NCI-H1436 treated with DMSO at 0.1 percent for 48 hours (cell line): ENCODE data around the gene AMBP.

Experiments used
- DNase-seq: peaks from one replicate; lab custom pipeline; 2025; lab: John Stamatoyannopoulos, UW

The AMBP gene

GRCh38 chr9:114072184-114073140 lies 5.6 kb downstream of the AMBP start:
- DNase-seq: no peak

- DNase-seq: no peak
Observed at GRCh38 chr9:114071197-114071795, 6.8 kb downstream of the AMBP start.

GRCh38 chr9:114070188-114071103 lies 7.7 kb downstream of the AMBP start:
- DNase-seq: no peak

GRCh38 chr9:114069476-114070187 lies 8.5 kb downstream of the AMBP start:
- no peak for DNase-seq

DNA sequence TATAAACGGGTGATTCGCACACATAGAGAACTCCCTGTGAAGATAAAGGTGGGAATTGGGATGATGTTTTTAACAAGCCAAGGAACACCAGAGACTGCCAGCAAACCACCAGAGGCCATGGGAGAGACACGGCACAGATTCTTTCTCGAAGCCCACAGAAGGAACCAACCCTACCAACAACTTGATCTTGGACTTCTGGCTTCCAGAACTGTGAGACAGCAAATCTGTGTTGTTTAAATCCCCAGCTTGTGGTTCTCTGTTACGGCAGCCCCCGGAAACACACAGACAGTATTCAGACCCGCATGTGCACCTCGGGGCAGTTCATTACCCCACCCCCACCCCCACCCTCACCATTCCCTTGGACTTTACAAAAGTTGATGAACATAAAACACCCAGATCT lies 12.8 kb downstream of the AMBP start:
- DNase-seq: no peak

DNA sequence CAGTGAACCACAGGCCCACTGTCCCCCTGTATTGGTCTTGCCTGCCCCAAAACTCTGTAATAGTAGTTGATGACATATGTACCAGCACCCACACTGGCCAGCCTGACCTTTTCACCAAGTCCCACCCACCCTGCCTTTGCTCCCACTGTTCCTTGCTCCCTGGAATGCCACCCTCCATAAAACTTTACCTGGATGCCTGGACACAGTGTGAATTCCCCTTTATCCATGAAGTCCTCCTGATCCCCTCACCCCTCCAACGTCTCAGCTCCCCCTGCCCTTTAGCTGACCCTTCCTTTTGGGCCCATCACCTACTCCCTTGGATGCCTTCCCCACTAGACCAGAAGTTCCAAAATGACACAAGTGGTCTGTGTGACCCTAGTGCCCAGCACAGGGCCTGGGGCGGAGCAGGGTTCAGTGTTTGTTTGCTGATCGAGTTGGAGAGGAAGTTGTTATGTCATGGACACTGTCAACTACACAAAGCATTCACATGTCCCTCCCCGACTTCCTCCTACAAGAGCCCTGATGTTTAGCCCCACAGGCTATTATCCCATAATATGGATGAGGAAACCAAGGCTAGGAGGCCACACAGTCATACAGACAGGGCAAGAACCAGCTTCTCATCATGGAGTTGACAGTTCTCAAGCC lies 16.1 kb downstream of the AMBP start:
- no peak for DNase-seq

GRCh38 chr9:114061292-114061691 lies 16.8 kb downstream of the AMBP start:
- no peak for DNase-seq

DNA sequence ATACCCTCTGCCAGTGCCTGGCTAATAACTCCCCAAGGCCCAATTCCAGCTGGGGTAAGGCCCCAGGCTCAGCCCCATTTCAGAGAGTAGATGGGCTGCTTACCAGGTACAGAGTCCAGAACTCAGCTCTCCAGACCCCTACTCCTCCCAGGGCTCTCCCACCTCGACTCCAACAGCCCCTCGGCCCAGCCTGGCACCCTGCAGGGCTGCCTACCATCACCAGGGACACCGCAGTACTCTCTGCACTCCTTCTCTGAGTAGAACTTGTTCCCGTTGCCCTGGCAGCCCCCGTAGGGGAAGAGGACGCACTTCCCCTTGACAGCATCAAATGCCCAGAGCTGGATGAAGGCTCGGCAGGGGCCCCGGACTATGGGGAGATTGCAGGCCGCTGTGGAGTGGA lies 17.4 kb downstream of the AMBP start:
- DNase-seq: no peak

DNA sequence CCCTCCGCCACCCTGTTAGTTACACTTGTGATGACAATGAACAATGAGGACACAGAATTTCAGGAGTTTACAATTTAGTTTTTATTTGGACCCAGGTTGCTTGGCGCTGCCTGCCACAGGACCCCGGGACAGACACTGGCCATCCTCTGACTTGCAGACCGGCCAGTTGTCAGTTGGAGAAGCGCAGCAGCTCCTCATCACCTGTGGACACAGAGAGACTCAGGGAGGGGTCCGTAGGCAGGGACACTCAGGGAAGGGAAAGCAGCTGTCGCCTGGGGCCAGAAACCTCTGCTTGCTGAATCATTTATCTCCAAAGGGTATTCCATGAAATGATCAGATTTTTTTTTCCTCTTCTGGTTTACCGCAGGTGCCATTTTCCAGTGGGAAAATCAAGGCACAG lies 18.0 kb downstream of the AMBP start:
- no peak for DNase-seq

DNA sequence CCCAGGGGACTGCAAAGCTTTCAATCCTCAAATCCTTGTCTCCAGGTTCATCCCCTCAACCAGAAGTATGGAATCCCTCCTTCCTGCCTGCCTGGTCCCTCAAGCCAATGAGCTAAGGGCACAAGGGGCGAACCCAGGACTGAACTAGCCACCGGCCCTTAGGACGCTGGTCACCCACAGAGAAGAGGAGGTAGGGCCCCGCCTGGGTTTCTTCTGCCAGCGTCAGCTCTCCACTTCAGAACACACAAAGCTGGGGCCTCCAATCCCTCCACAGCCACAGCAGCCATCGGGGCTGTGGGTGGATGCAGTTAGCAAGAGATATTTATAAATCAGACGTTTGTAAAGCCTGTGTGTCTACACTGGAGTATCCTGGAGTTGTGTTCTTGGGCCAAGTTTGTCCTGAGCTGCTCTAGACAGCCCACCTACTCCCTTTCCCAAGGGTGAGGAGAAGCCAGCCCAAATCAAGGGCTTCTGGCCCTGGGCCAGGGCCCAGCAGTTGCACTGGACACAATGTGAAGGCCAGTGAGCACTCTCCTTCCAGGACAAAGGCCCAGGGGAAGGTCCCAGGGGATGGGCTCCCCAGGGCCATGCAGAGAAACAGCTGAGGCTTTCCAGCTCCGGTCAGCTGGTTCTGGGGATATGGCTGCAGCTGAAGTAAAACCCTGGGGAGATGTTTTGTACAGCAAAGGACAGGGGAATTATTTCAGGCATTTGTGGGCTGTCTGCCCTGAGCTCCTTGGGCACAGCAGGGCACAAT lies 18.9 kb downstream of the AMBP start:
- no peak for DNase-seq

- DNase-seq: no peak
Observed at GRCh38 chr9:114058688-114059046, 19.4 kb downstream of the AMBP start.

DNA sequence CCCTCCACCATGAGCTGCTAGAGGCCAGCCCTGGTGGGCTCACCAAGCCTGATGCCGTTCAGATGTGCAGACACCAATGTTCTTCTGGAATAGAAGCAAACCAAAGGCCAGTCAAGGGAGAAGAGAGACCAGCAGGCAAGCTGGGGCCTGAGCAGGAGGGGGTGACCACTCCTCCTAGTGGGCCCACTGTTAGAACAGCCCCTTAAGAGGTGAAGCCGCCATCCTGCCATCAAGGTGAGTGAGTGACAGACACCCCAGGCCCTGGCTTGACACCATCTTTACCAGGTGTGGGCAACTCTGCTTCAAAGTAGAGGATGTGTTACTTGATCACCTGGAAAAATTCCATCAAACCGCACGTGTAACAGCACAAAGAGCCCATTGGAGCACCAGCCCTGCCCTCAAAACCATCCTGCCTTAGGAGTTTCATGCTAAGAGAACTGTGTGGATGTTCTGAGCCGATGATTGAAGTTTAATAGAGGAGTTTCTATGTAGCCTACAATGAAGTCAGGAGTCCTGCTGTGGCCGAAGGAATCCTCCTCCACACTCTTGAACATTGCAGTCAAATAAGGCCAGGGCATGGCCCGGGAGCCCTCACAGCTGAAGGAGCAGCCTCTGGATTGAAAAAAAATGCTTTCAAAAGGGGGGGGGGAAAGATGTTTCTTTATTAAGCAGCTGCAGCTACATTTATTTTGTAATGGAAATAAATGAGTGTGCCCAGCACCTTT lies 20.8 kb downstream of the AMBP start:
- DNase-seq: no peak

GRCh38 chr9:114056527-114056926 lies 21.6 kb downstream of the AMBP start:
- no peak for DNase-seq

- DNase-seq: no peak
Observed at GRCh38 chr9:114055894-114056293, 22.2 kb downstream of the AMBP start.

DNA sequence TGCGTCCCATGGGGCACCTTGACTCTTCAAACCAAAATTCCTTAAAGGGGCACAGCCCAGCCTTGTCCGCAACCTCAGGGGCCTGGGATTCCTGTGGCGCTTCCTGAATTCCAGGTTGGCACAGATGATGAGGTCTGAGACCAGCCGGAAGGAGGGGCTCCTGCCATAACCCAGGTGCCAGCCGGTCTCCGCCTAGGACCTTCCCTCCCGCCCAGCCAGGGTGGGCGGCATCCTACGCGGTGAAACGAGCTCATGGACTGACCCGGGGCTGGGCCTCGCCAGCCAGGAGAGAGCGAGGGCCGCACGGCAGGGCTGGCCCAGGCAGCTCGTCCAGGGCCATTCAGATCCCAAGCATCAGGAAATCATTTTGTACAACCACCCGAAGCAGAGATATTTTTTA lies 23.0 kb downstream of the AMBP start:
- no peak for DNase-seq

- no peak for DNase-seq
Observed at GRCh38 chr9:114054191-114054690, 23.9 kb downstream of the AMBP start.

DNA sequence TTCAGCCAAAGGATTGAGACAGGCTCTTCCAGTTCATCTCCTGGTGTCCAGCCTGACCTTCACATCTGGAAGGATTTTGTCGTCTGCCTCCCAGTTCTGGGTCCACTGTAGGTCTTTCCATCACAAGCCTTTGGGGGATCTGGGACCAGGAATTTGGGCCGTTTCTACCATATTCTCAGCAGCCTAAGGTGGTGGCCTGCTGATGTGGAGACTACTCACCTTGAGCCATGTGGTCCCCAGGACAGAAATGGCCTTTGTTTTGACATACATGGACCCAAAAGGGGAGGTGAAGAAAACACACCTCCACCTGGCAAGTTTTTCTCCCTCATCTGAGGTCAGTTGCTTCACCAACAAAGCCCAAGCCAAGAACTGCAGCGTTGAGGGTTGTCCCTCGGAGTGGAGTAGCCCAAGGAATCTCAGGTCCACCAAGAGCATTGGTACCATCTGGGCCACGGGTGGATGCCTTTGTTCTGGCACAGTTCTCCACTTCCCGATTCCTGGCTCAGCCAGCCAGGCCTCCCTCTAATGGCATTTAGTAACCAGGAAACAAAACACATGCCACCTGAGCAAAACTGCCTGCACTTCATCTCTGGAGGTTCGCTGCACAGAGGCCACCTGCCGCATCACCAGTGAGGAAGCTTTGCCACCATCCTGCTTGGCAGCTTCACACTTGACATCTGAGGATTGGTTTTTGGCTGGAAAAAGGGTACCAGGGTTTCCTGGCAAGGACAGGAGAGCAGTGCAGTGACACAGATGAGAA lies 24.7 kb downstream of the AMBP start:
- DNase-seq: no peak

- no peak for DNase-seq
Observed at GRCh38 chr9:114051706-114052105, 26.4 kb downstream of the AMBP start.

- no peak for DNase-seq
Observed at GRCh38 chr9:114051281-114051680, 26.8 kb downstream of the AMBP start.
